Ascending aorta (tissue), 2 donors: Measurements from ENCODE around the gene BROX. TPM values are rescaled to one million over a fixed set of nuclear protein-coding genes. Genes with fewer than 3 reads are reported as not detected.

Experiments
- DNase-seq, 2 donors: peaks; one replicate each; pipeline ENCODE4 v3.0.0-alpha.2; 2019; ENCODE audit warnings: low spot score in 2 of 2
- H3K27ac ChIP-seq, 2 donors: fragments of 200-600 bp; sonication (generic); one replicate each; pipeline ENCODE4 v1.5.1; 2016 to 2017; ENCODE audit warnings: mild to moderate bottlenecking in 1 of 2
- H3K27me3 ChIP-seq: fragments of 200-600 bp; sonication (generic); one replicate; pipeline ENCODE4 v1.5.1; 2017
- H3K36me3 ChIP-seq, 2 donors: fragments of 200-600 bp; sonication (generic); one replicate each; pipeline ENCODE4 v1.5.1; 2016
- H3K4me1 ChIP-seq, 2 donors: fragments of 200-600 bp; sonication (generic); one replicate each; pipeline ENCODE4 v1.5.1; 2016 to 2017; ENCODE audit warnings: mild to moderate bottlenecking in 1 of 2
- H3K4me3 ChIP-seq, 2 donors: fragments of 200-600 bp; sonication (generic); one replicate each; pipeline ENCODE4 v1.5.1; 2016 to 2017; ENCODE audit warnings: mild to moderate bottlenecking in 1 of 2
- H3K9me3 ChIP-seq, 2 donors: fragments of 200-600 bp; sonication (generic); one replicate each; pipeline ENCODE4 v1.5.1; 2016
- intact Hi-C: fragments of 100-400 bp; cut with DNase I; formaldehyde crosslinking; loops from one replicate; pipeline ENCODE4 v1.15.1; 2023
- total RNA-seq: library from RNA; depleted of rRNA; stranded (reverse); fragments of >200 nt; gene quantifications from one replicate; pipeline ENCODE4 v1.1.0, GENCODE V29; 2016
- TF ChIP-seq, protein P1 (sequence below), 3 experiments: fragments of 200-600 bp in 2 of 3; fragments of 450-650 bp in 1 of 3; sonication (generic) in 2 of 3; IDR thresholded peaks; one replicate each; pipeline ENCODE4 v1.5.1; 2016 to 2019; ENCODE audit warnings: antibody characterized with exemption in 3 of 3, mild to moderate bottlenecking in 1 of 3, moderate library complexity in 1 of 3

Gene BROX
- total RNA-seq, 1 donor from 2014 or later = 27.5 TPM

DNA sequence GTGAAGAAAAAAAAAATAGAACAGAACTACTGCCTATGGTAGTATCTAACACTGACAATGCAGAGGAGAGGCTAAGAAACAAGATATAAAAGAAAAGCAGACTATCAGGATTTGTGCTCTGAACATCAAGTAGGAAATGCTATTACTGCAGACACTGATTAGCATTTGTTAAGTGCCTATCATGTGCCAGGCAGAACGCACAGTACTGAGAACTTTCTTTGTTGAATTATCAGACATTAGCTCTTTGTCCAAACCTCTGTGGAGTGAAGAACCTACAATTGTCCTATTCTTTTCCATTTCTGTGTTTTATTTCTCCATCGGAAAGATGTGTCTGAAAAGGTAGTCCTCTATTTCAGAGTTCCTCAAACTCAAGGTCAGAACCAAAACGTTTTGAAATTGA lies 72.0 kb downstream of the BROX start:
- TF ChIP-seq, protein P1, sequence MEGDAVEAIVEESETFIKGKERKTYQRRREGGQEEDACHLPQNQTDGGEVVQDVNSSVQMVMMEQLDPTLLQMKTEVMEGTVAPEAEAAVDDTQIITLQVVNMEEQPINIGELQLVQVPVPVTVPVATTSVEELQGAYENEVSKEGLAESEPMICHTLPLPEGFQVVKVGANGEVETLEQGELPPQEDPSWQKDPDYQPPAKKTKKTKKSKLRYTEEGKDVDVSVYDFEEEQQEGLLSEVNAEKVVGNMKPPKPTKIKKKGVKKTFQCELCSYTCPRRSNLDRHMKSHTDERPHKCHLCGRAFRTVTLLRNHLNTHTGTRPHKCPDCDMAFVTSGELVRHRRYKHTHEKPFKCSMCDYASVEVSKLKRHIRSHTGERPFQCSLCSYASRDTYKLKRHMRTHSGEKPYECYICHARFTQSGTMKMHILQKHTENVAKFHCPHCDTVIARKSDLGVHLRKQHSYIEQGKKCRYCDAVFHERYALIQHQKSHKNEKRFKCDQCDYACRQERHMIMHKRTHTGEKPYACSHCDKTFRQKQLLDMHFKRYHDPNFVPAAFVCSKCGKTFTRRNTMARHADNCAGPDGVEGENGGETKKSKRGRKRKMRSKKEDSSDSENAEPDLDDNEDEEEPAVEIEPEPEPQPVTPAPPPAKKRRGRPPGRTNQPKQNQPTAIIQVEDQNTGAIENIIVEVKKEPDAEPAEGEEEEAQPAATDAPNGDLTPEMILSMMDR (IDR thresholded peaks at IDR 0.05) = no peak
- H3K36me3 ChIP-seq = no peaks in the 10 kb centered on the region
- intact Hi-C loops = no loop called here
- no peak for DNase-seq
- no peaks in the 10 kb centered on the region for H3K27me3 ChIP-seq
- H3K4me1 ChIP-seq = no peaks in the 10 kb centered on the region
- H3K4me3 ChIP-seq = no peak overlapping the region
- H3K9me3 ChIP-seq = no peaks in the 10 kb centered on the region
- no peak overlapping the region for H3K27ac ChIP-seq

Other genes starting within 250 kb of the BROX start
- not detected for gene HHIPL2, start 164.5 kb upstream of the BROX start, total RNA-seq
- gene TAF1A, start 122.6 kb upstream of the BROX start, total RNA-seq = 8.8 TPM
- 22.8 TPM for gene MIA3, start 94.5 kb upstream of the BROX start, total RNA-seq
- gene AIDA, start 73 bp upstream of the BROX start, total RNA-seq = 42.9 TPM
- gene FAM177B, start 24.6 kb downstream of the BROX start, total RNA-seq = not detected
- 23.2 TPM for gene DISP1, start 102.5 kb downstream of the BROX start, total RNA-seq